HL-60 (cell line): ENCODE measurements around the gene FCER2.

Source experiments
- DNase-seq, 2 experiments: peaks; one replicate each; pipeline ENCODE4 v3.0.0-alpha.2; 2010 to 2020; ENCODE audit warnings: low read depth in 1 of 2, low spot score in 1 of 2
- H3K27ac ChIP-seq: fragments of 250-450 bp; sonication (Bioruptor Pico); replicated peaks from 2 replicates; pipeline ENCODE4 v1.5.1; 2020; ENCODE audit warnings: mild to moderate bottlenecking, moderate library complexity
- H3K27me3 ChIP-seq: fragments of 250-450 bp; sonication (Bioruptor Pico); 2 replicates; pipeline ENCODE4 v1.5.1; 2021; ENCODE audit warnings: mild to moderate bottlenecking, moderate library complexity; ENCODE audit not compliant: insufficient read depth, poor library complexity, severe bottlenecking
- H3K4me3 ChIP-seq: replicated peaks from 2 replicates; pipeline ENCODE4 v1.5.1; 2011; ENCODE audit warnings: mild to moderate bottlenecking, control low read depth, low read length; ENCODE audit not compliant: insufficient read depth
- CTCF ChIP-seq: IDR thresholded peaks from one replicate; pipeline ENCODE4 v1.5.1; 2011; ENCODE audit warnings: low read length, control low read depth, inconsistent platforms; ENCODE audit not compliant: insufficient read depth
- GABPA ChIP-seq: IDR thresholded peaks from 2 replicates; pipeline ENCODE4 v1.6.1; 2012; ENCODE audit warnings: low read depth
- POLR2AphosphoS5 ChIP-seq: IDR thresholded peaks from 2 replicates; pipeline ENCODE4 v1.6.1; 2012; ENCODE audit warnings: low read depth
- REST ChIP-seq: IDR thresholded peaks from 2 replicates; pipeline ENCODE4 v1.6.1; 2012; ENCODE audit warnings: low read depth; ENCODE audit not compliant: insufficient replicate concordance
- SPI1 ChIP-seq: IDR thresholded peaks from 2 replicates; pipeline ENCODE4 v1.6.1; 2012; ENCODE audit warnings: low read depth, mild to moderate bottlenecking, borderline replicate concordance

FCER2 gene

GRCh38 chr19:7744199-7744786, 42.4 kb upstream of the FCER2 start:
- Histone ChIP-seq H3K27ac (no peak overlapping the region), H3K27me3 (no peaks in the 10 kb centered on the region), H3K4me3 (no peak overlapping the region)
- no peak for DNase-seq
- TF ChIP-seq GABPA (no peak), CTCF (no peak), SPI1 (no peak), REST (no peak), POLR2AphosphoS5 (no peak)

- Histone ChIP-seq H3K27me3 (no peaks in the 10 kb centered on the region), H3K27ac (no peak overlapping the region), H3K4me3 (no peak overlapping the region)
- no peak for DNase-seq
- TF ChIP-seq REST (no peak), CTCF (no peak), GABPA (no peak), POLR2AphosphoS5 (no peak), SPI1 (no peak)
Observed at GRCh38 chr19:7743425-7743841, 41.5 kb upstream of the FCER2 start.

- Histone ChIP-seq H3K27me3 (no peaks in the 10 kb centered on the region), H3K27ac (no peak overlapping the region), H3K4me3 (no peak overlapping the region)
- no peak for TF ChIP-seq SPI1
- no peak for TF ChIP-seq GABPA
- TF ChIP-seq POLR2AphosphoS5 = no peak
- no peak for TF ChIP-seq CTCF
- TF ChIP-seq REST = no peak
- no peak for DNase-seq
Observed at GRCh38 chr19:7742991-7743390, 41.1 kb upstream of the FCER2 start.
